Activated CD8-positive, alpha-beta memory T cell treated with anti-CD3 and anti-CD28 coated beads for 36 hours (primary cell): Measurements from ENCODE around the gene APLP1. TPM values are rescaled to one million over a fixed set of nuclear protein-coding genes. Genes with fewer than 3 reads are reported as not detected.
"Not testable (repeated sequence)": the region's sequence is repeated elsewhere in the genome, so short reads cannot be mapped to it uniquely, and the experiment has no call there.

Source experiments
- CTCF ChIA-PET: fragments of 350-600 bp; sonication (Branson Sonifier 250); formaldehyde crosslinking; loops from one replicate; lab custom pipeline; 2021; ENCODE audit warnings: antibody characterized with exemption; lab: Charles Lee
- POLR2A ChIA-PET: fragments of 350-600 bp; sonication (Branson Sonifier 250); formaldehyde crosslinking; loops from one replicate; lab custom pipeline; 2021; ENCODE audit warnings: antibody characterized with exemption; lab: Charles Lee
- total RNA-seq, 2 experiments: library from RNA; stranded (reverse); gene quantifications; one replicate each; pipeline ENCODE4 v1.2.3, GENCODE V29; 2021

The APLP1 gene
- total RNA-seq = 1 to 10 TPM in 1 of 2 experiments, under 1 TPM in 1; 0.61 to 1.7 TPM

DNA sequence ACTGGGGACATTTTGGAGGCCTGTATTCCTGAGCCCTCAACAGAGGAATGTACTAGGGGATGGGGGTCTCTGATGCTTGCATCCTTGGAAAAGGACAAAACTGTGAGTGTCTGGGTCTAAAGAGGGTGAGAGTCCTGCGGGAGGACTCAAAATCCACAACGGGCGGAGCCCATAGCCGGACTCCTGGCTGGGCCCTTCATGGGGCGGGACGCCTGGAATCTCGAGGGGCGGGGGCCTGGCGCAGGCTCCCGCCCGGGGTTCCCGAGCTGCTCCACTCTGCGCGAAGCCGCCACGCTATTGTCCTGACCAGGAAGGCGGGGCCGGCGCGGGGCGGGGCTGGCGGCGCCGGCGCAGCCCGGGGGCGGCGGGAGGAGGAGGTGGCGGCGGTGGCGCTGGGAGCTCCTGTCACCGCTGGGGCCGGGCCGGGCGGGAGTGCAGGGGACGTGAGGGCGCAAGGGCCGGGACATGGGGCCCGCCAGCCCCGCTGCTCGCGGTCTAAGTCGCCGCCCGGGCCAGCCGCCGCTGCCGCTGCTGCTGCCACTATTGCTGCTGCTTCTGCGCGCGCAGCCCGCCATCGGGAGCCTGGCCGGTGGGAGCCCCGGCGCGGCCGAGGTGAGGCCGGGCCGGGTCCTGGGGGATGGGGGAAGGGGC is at the start of gene APLP1:
APLP1 (plus strand) TSS at position 403 of the 651 bp plus-strand sequence; CDS start at position 466, 63 bp downstream.
- ChIA-PET POLR2A (no interaction called here), CTCF (interaction anchor here (1.0 to 2.6 kb wide), 4 partner anchors 12 to 64 kb away, joined by 3 to 9 read pairs (median 4); partner anchors contain the start of gene KIRREL2)

DNA sequence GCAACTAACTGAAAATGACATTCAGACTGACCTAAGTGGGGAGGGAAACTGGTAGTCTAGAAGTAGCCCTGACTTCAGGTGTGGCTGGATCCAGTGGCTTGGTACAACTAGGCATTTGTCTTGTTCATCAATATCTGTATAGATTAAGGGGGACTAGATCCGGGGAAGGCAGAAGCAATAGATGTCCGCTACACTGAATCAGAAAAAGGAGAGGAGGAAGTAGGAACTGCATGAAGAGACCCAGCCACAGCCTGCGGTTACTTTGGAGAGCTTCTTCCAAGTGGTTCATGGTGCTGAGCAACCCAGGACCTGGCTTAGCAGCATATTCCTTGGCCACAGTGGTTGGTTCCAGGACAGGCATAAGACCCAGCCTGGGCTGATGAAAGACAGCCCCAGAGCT is 45.8 kb upstream of the APLP1 start:
- ChIA-PET CTCF (no interaction called here), POLR2A (no interaction called here)

GRCh38 chr19:35824150-35824549 is 44.2 kb upstream of the APLP1 start:
- CTCF ChIA-PET = no interaction called here
- POLR2A ChIA-PET = no interaction called here

DNA sequence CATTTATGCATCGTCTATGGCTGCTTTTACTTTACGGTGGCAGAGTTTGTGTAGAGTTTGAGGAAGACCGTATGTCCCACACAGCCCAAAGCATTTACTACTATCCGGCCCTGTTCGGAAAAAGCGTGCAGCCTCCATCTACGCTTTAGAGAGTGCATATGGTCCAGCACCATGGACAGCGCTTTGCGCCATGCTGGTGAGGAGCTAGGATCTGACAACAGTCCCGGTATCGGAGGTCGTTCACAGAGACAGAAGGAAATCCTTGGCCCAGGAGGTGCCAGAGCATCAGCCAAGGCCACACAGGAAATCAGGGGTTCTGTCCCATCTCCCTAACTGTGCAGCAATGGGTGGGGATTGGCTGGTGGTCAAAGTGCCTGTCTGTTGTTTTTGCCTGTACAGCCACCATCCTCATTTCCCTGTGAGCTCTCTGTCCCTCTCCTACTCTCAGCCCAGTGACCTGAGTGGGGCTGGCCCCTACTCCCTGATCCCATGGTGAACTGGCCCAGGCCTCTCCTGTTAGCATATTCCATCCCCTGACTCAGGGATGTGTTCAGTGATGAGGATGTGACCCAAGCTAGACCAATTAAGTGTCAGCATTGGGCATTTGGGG is 39.6 kb upstream of the APLP1 start:
- CTCF ChIA-PET = interaction anchor here (0.7 to 1.2 kb wide), 2 partner anchors 9 to 232 kb away, joined by 3 read pairs; no protein-coding TSS in a partner anchor

DNA sequence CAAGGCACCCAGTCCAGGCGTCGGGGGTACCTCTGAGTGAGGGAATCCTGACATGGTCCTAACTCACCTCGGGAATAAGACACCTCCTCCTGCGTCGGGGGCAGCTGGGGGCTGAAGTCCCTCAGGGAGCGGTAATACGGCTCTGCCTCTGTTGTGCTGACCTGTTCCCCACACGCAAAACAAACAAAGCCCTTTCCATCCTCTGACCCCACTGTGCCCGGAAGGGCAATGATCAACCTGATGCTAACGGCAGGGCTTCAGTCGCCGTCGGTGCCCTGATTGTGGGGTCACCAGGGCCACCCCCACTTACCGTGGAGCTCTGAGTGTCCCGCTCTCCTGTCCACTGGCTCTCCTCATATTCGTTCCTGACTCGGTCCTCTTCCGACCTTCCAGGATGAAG is 37.4 kb upstream of the APLP1 start:
- ChIA-PET CTCF (no interaction called here), POLR2A (no interaction called here)

More for the DNA sequence above, 39.6 kb upstream of the APLP1 start:
- POLR2A ChIA-PET = no interaction called here

DNA sequence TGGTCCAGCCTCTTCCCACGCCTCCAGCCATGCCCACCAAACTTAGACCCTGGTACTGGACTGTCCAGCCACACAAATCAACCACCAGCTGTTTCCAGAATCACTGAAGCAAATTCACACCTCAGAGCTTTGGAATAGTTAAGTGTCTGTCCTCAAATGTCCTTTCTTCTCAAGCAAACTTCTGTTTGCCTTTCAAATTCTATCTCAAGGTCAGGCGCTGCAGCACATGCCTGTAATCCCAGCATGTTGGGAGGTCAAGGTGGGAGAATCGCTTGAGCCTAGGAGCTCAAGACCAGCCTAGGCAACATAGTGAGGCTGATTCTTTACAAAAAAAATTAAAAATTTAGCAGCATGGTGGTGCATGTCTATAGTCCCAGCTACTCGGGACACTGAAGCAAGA is 36.3 kb upstream of the APLP1 start:
- POLR2A ChIA-PET = no interaction called here
- CTCF ChIA-PET = no interaction called here

DNA sequence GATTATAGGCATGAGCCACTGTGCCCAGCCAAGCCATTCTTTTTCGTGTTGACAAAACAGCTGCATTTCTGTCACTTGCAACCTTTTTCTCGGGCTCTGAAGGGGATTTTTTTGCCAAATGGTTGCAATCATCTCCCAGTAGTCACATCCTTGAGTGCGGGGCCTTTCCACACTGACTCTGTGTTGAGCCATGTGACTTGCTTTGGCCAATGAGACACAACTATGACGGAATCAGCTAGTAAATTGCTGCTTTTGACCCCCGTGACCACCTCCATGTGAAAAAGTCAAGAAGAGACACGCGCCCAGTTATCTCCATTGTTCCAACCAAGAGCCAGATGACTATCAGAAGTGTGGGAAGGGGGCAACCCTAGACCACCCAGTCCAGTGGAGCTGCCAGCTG is 34.4 kb upstream of the APLP1 start:
- ChIA-PET POLR2A (no interaction called here), CTCF (no interaction called here)

- CTCF ChIA-PET, POLR2A ChIA-PET: not testable (repeated sequence)
Measured at GRCh38 chr19:35836096-35836495, 32.3 kb upstream of the APLP1 start.

GRCh38 chr19:35841961-35842595 is 26.3 kb upstream of the APLP1 start:
- CTCF ChIA-PET = no interaction called here
- POLR2A ChIA-PET = no interaction called here

GRCh38 chr19:35842666-35843272 is 25.6 kb upstream of the APLP1 start:
- CTCF ChIA-PET = no interaction called here

GRCh38 chr19:35843676-35844481 is 24.5 kb upstream of the APLP1 start:
- ChIA-PET POLR2A (no interaction called here), CTCF (no interaction called here)

More at GRCh38 chr19:35842666-35843272, 25.6 kb upstream of the APLP1 start:
- POLR2A ChIA-PET = no interaction called here

DNA sequence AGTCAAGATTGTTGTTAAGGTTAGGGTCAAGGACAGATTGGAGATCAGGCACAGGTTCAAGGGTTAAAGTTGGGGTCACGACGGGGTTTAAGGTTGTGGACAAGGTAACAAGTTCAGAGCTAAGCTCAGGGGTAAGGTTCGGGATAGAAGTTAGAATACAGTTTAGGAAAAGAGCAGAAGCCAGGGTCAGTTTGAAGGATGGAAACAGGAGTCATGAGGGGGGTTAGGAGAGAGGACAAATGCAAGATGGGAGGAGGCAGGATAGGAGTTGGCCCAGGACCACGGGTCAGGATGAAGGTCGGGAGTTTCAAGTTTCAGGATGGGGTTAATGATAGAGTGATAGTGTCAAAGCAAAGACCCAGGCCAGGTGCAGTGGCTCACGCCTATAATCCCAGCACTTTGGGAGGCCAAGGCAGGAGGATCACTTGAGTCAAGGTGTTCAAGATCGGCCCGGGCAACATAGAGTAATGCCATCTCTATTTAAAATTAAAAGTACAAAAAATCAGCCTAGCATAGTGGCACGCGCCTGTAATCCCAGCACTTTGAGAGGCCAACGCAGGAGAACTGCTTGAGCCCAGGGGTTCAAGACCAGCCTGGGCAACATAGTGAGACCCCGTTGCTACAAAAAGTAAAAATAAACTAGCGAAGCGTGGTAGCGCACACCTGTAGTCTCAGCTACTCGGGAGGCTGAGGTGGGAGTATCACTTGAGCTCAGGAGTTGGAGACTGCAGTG is 23.7 kb upstream of the APLP1 start:
- ChIA-PET CTCF (no interaction called here), POLR2A (no interaction called here)

DNA sequence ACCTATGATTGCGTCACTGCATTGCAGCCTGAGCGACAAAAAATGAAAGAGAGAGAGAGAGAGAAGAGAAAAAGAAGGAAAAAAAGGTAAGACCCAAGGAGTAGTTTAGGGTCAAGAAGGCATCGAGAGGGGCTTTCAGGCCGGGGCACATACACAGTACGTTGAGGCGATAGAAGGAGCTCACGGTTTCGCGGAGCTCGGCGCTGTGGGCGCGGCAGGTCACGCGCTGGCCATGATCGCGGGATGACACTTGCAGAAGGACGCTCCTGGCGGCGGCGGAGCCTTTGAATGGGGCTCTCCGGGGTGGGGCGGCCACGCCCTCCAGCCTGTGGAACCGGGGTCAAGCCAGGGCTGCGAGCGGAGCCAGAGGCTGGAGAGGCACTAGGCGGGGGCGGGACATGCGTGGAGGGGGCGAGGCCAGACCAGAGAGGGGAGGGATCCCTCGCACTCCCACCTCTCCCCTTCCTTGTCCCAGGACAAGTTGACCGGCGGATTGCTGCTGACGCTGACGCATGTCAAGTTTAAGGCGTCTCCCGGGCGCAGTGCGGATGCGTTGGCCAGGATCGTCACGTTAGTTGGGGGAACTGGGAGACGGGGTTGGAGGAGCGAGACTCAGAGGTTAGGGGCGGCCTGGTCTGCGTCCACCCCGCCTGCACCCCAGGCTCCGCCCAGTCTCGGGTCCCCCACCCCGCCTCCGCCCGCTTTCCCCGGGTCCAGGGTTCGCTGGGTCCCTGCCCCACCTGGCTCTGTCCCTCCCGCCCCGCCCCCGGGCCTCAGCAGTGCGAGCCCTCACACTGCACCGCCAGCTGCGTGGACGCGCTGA is 22.9 kb upstream of the APLP1 start:
- ChIA-PET POLR2A (no interaction called here), CTCF (no interaction called here)

DNA sequence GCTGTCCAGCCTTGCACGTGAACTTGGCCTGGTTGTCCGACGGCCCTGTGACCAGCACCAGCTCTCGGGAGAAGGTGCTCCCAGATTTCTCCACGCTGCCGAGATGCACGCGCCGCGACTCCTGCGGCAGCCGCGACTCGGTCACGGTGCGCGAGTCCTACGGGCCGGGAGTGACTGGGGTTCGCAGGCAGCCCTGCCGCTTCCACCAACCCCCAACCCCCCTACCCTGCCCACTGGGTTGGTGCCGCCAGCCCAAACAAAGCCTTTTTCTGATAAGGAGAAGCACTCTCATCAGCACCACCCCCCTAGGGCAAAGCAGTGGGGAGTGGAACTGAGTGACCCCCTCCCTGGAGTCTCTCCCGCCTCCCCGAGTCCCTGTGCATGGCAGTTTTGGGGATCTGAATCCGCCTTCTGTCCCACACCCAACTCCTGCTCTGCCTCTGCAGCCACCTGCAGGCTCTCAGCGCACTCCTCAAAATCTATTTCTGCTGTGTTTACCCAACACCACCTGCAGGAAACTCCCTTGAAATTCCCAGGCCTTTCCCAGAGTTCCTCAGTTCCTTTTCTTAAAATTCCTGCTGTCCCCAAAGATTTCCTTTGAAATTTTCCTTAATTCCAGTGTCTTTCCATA is 22.2 kb upstream of the APLP1 start:
- POLR2A ChIA-PET = no interaction called here
- CTCF ChIA-PET = interaction anchor here (0.6 kb wide), 1 partner anchor 202 kb away, joined by 4 read pairs; no protein-coding TSS in a partner anchor

DNA sequence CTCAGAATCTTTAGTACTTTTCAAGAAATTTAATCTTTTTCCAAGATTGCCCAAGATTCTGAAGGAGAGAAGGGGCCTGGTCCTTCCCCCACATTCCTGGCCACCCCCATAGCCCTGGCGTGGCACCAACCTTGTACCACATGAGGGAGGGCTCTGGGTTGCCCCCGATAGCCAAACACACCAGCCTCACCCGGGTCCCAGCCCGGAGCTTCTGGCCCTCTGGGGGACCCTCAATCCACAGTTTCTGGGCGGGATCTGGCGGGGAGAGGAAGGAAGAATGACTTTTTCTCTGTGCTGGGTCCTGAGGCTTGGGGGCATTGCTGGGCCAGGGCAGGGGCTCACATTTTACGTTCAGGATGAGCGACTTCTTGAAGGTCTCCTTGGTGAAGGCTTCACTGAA is 20.5 kb upstream of the APLP1 start:
- ChIA-PET CTCF (interaction anchor here (0.7 kb wide), 1 partner anchor 20 kb away, joined by 3 read pairs; no protein-coding TSS in a partner anchor), POLR2A (no interaction called here)

GRCh38 chr19:35848486-35848885 is 19.9 kb upstream of the APLP1 start:
- ChIA-PET CTCF (no interaction called here), POLR2A (interaction anchor here (0.7 kb wide), 1 partner anchor 130 kb away, joined by 3 read pairs; no protein-coding TSS in a partner anchor)

- ChIA-PET CTCF (no interaction called here), POLR2A (interaction anchor here (0.7 kb wide), 1 partner anchor 130 kb away, joined by 3 read pairs; no protein-coding TSS in a partner anchor)
Measured at GRCh38 chr19:35848919-35849505, 19.4 kb upstream of the APLP1 start.
